Measurements from ENCODE around the gene CEACAM19. TPM values are rescaled to one million over a fixed set of nuclear protein-coding genes. Genes with fewer than 3 reads are reported as not detected.

CEACAM19 gene
- total RNA-seq, 4 donors from 2014 or later, result 2.3 to 7.6 (median 4.6) TPM

DNA sequence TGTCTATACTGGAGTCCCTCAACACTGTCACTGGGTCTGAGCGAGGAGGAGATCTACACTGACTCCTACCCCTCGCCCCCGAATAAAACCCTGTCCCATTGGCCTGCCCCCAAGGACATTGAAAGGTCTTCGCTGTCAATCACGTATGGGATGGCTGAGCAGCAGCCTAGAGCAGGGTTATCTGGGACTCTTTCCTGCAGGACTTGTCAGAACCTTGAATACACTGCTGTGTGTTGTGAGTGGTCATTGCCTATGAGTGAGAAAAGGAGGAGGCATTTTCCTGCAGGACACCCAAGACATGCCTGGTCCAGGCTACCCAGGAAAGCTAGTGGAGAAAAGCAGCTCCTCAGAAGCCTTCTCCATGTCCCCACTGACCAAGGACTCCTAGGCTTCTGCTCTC lies 17.9 kb upstream of the CEACAM19 start:
- TF ChIP-seq, protein P1, sequence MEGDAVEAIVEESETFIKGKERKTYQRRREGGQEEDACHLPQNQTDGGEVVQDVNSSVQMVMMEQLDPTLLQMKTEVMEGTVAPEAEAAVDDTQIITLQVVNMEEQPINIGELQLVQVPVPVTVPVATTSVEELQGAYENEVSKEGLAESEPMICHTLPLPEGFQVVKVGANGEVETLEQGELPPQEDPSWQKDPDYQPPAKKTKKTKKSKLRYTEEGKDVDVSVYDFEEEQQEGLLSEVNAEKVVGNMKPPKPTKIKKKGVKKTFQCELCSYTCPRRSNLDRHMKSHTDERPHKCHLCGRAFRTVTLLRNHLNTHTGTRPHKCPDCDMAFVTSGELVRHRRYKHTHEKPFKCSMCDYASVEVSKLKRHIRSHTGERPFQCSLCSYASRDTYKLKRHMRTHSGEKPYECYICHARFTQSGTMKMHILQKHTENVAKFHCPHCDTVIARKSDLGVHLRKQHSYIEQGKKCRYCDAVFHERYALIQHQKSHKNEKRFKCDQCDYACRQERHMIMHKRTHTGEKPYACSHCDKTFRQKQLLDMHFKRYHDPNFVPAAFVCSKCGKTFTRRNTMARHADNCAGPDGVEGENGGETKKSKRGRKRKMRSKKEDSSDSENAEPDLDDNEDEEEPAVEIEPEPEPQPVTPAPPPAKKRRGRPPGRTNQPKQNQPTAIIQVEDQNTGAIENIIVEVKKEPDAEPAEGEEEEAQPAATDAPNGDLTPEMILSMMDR (IDR thresholded peaks at IDR 0.05), result no peak
- no peak for TF ChIP-seq POLR2A (IDR thresholded peaks at IDR 0.05)
- H3K9me3 ChIP-seq, result no peaks in the 10 kb centered on the region
- peaks cover 5 to 13% (median 5%) of the 10 kb centered on the region in 3 donors for H3K4me1 ChIP-seq
- no peak overlapping the region for H3K27ac ChIP-seq
- DNase-seq, result no peak
- peaks cover 13 to 88% (median 26%) of the 10 kb centered on the region in 3 donors for H3K36me3 ChIP-seq
- H3K4me3 ChIP-seq, result no peak overlapping the region
- intact Hi-C loops (cut with DNase I), result no loop called here
- no peaks in the 10 kb centered on the region for H3K27me3 ChIP-seq
- WGBS, 2 donors, result 96 to 97% methylated on average over 4 of the region's 5 CpGs

- Histone ChIP-seq H3K36me3 (peaks cover 19 to 91% (median 26%) of the 10 kb centered on the region in 3 donors), H3K4me3 (no peak overlapping the region), H3K9me3 (no peaks in the 10 kb centered on the region), H3K27ac (no peak overlapping the region), H3K4me1 (peaks cover 4 to 6% (median 5%) of the 10 kb centered on the region in 3 donors), H3K27me3 (no peaks in the 10 kb centered on the region)
- WGBS, 2 donors, result 23 to 24% methylated on average over 11 of the region's 16 CpGs
- no peak for DNase-seq
- TF ChIP-seq, protein P1 (IDR thresholded peaks at IDR 0.05), result peak; percentile 58 to 90 (median 75)
- TF ChIP-seq POLR2A (IDR thresholded peaks at IDR 0.05), result no peak
- intact Hi-C loops (cut with DNase I), result no loop called here
These were observed 17.1 kb upstream of the CEACAM19 start for GRCh38 chr19:44653977-44654774.

- no peak overlapping the region for H3K4me3 ChIP-seq
- intact Hi-C loops (cut with DNase I), result loop anchor here (5.0 kb wide), 1 partner anchor 80 kb away; no protein-coding TSS in a partner anchor
- 34 to 39% methylated on average over 21 of the region's 25 CpGs for WGBS, 2 donors
- no peaks in the 10 kb centered on the region for H3K9me3 ChIP-seq
- no peaks in the 10 kb centered on the region for H3K27me3 ChIP-seq
- H3K4me1 ChIP-seq, result peaks cover 4 to 6% (median 5%) of the 10 kb centered on the region in 3 donors
- H3K27ac ChIP-seq, result no peak overlapping the region
- H3K36me3 ChIP-seq, result peaks cover 17 to 91% (median 38%) of the 10 kb centered on the region in 3 donors
- DNase-seq, result no peak
- TF ChIP-seq, protein P1 (IDR thresholded peaks at IDR 0.05), result peak; percentile 77 to 90 (median 80)
- TF ChIP-seq POLR2A (IDR thresholded peaks at IDR 0.05), result no peak
These were observed 13.9 kb upstream of the CEACAM19 start for GRCh38 chr19:44657211-44657921.

- DNase-seq, result no peak
- TF ChIP-seq POLR2A (IDR thresholded peaks at IDR 0.05), result no peak
- TF ChIP-seq, protein P1 (IDR thresholded peaks at IDR 0.05), result no peak
- Histone ChIP-seq H3K27me3 (no peaks in the 10 kb centered on the region), H3K4me1 (peaks cover 4 to 10% (median 5%) of the 10 kb centered on the region in 3 donors), H3K9me3 (no peaks in the 10 kb centered on the region), H3K36me3 (peaks cover 17 to 91% (median 38%) of the 10 kb centered on the region in 3 donors), H3K4me3 (no peak overlapping the region), H3K27ac (no peak overlapping the region)
- WGBS, 2 donors, result 85 to 92% methylated on average over 3 of the region's 3 CpGs
- intact Hi-C loops (cut with DNase I), result loop anchor here (5.0 kb wide), 1 partner anchor 81 kb away; no protein-coding TSS in a partner anchor
These were observed 13.1 kb upstream of the CEACAM19 start for GRCh38 chr19:44658069-44658733.
